ENCODE results near the gene GOPC.
A peak's percentile ranks its signal among the peaks of the same experiment; 100 is the strongest.

Gene GOPC

GRCh38 chr6:117591405-117591804 is 10.9 kb downstream of the GOPC start:
- Histone ChIP-seq H3K27me3 (ENCODE audit: insufficient read depth, poor library complexity, severe bottlenecking) (no peaks in the 10 kb centered on the region), H3K9me3 (ENCODE audit: severe bottlenecking) (no peaks in the 10 kb centered on the region), H3K4me3 (ENCODE audit: severe bottlenecking) (no peak overlapping the region), H3K36me3 (ENCODE audit: low read depth) (peaks cover 79% of the 10 kb centered on the region), H3K27ac (ENCODE audit: poor library complexity, severe bottlenecking) (no peak overlapping the region), H3K4me1 (ENCODE audit: insufficient read depth, poor library complexity, severe bottlenecking) (no peaks in the 10 kb centered on the region)
- TF ChIP-seq, protein P1, sequence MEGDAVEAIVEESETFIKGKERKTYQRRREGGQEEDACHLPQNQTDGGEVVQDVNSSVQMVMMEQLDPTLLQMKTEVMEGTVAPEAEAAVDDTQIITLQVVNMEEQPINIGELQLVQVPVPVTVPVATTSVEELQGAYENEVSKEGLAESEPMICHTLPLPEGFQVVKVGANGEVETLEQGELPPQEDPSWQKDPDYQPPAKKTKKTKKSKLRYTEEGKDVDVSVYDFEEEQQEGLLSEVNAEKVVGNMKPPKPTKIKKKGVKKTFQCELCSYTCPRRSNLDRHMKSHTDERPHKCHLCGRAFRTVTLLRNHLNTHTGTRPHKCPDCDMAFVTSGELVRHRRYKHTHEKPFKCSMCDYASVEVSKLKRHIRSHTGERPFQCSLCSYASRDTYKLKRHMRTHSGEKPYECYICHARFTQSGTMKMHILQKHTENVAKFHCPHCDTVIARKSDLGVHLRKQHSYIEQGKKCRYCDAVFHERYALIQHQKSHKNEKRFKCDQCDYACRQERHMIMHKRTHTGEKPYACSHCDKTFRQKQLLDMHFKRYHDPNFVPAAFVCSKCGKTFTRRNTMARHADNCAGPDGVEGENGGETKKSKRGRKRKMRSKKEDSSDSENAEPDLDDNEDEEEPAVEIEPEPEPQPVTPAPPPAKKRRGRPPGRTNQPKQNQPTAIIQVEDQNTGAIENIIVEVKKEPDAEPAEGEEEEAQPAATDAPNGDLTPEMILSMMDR (IDR thresholded peaks at IDR 0.05; ENCODE audit: poor library complexity, severe bottlenecking), result no peak
- DNase-seq (ENCODE audit: low spot score), result no peak
- peak; percentile 23; the same call in 1 of the 3 replicates for ATAC-seq (ENCODE audit: low read depth)

GRCh38 chr6:117590447-117590846 is 11.9 kb downstream of the GOPC start:
- TF ChIP-seq, protein P1 (IDR thresholded peaks at IDR 0.05; ENCODE audit: poor library complexity, severe bottlenecking), result no peak
- Histone ChIP-seq H3K27me3 (ENCODE audit: insufficient read depth, poor library complexity, severe bottlenecking) (no peaks in the 10 kb centered on the region), H3K36me3 (ENCODE audit: low read depth) (peaks cover 77% of the 10 kb centered on the region), H3K4me1 (ENCODE audit: insufficient read depth, poor library complexity, severe bottlenecking) (no peaks in the 10 kb centered on the region), H3K4me3 (ENCODE audit: severe bottlenecking) (no peak overlapping the region), H3K9me3 (ENCODE audit: severe bottlenecking) (no peaks in the 10 kb centered on the region), H3K27ac (ENCODE audit: poor library complexity, severe bottlenecking) (no peak overlapping the region)
- no peak for DNase-seq (ENCODE audit: low spot score)
- no peak for ATAC-seq (ENCODE audit: low read depth)

DNA sequence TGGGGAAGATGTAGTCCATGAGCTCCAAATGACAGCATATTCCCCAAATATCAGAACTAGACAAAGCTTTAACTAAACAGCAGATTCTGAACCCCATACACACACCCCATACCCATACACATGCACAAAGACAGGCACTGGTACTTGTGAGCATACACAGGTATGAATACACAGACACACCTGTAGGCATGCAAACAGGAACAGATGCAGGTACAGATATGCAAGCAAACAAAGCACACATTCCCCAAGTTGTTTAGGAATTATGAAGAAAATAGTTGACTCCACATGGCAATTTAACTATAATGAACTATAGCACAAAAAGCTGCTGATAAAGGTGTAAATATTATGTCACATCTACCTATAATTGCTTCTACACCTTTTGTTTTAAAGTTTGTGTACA is 16.7 kb downstream of the GOPC start:
- H3K4me1 ChIP-seq (ENCODE audit: insufficient read depth, poor library complexity, severe bottlenecking), result no peaks in the 10 kb centered on the region
- TF ChIP-seq, protein P1 (IDR thresholded peaks at IDR 0.05; ENCODE audit: poor library complexity, severe bottlenecking), result no peak
- no peak overlapping the region for H3K4me3 ChIP-seq (ENCODE audit: severe bottlenecking)
- peaks cover 76% of the 10 kb centered on the region for H3K36me3 ChIP-seq (ENCODE audit: low read depth)
- no peaks in the 10 kb centered on the region for H3K9me3 ChIP-seq (ENCODE audit: severe bottlenecking)
- H3K27me3 ChIP-seq (ENCODE audit: insufficient read depth, poor library complexity, severe bottlenecking), result no peaks in the 10 kb centered on the region
- no peak overlapping the region for H3K27ac ChIP-seq (ENCODE audit: poor library complexity, severe bottlenecking)
- ATAC-seq (ENCODE audit: low read depth) (no peak), DNase-seq (ENCODE audit: low spot score) (no peak)

GRCh38 chr6:117574198-117574597 is 28.1 kb downstream of the GOPC start:
- DNase-seq (ENCODE audit: low spot score) (no peak), ATAC-seq (ENCODE audit: low read depth) (no peak)
- Histone ChIP-seq H3K4me3 (ENCODE audit: severe bottlenecking) (no peak overlapping the region), H3K27me3 (ENCODE audit: insufficient read depth, poor library complexity, severe bottlenecking) (no peaks in the 10 kb centered on the region), H3K9me3 (ENCODE audit: severe bottlenecking) (peaks cover 2% of the 10 kb centered on the region), H3K36me3 (ENCODE audit: low read depth) (peaks cover 100% of the 10 kb centered on the region), H3K4me1 (ENCODE audit: insufficient read depth, poor library complexity, severe bottlenecking) (no peaks in the 10 kb centered on the region), H3K27ac (ENCODE audit: poor library complexity, severe bottlenecking) (no peak overlapping the region)
- TF ChIP-seq, protein P1 (IDR thresholded peaks at IDR 0.05; ENCODE audit: poor library complexity, severe bottlenecking), result no peak

DNA sequence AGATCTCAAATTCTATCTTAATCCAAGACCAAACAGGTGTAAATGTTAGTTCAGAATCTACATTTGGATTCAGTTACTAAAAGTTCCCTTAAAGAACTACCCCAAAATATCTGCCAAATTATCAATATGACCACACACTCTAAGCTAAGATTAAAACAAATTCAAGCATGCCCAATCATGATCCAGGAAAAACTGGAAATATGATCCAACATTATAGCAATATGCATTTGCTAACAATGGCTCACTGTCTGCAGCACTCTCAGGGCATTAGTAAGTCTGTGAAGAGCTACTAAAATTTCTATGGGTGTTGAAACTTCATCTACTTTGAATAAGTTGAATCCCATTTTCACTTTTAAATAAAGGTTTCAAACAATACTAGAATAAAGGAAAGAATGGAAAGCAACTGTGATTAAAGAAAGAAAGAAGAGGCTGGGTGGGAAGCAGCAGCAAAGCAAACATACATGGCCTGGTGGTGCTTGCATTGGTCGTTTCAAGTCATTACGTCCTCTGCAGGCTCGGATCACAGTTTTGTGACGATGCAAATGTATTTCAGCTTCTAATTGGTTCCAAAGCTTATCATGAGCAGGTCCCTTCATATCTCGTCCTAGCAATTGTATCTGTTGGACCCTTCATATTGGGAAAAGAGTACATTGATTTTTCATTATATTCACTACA is 29.2 kb downstream of the GOPC start:
- H3K27ac ChIP-seq (ENCODE audit: poor library complexity, severe bottlenecking), result no peak overlapping the region
- H3K27me3 ChIP-seq (ENCODE audit: insufficient read depth, poor library complexity, severe bottlenecking), result no peaks in the 10 kb centered on the region
- peaks cover 100% of the 10 kb centered on the region for H3K36me3 ChIP-seq (ENCODE audit: low read depth)
- H3K9me3 ChIP-seq (ENCODE audit: severe bottlenecking), result peaks cover 2% of the 10 kb centered on the region
- TF ChIP-seq, protein P1 (IDR thresholded peaks at IDR 0.05; ENCODE audit: poor library complexity, severe bottlenecking), result no peak
- DNase-seq (ENCODE audit: low spot score) (no peak), ATAC-seq (ENCODE audit: low read depth) (no peak)
- H3K4me3 ChIP-seq (ENCODE audit: severe bottlenecking), result no peak overlapping the region
- H3K4me1 ChIP-seq (ENCODE audit: insufficient read depth, poor library complexity, severe bottlenecking), result no peaks in the 10 kb centered on the region

Data from RWPE2 (cell line).